Activated naive CD8-positive, alpha-beta T cell (primary cell): Measurements from ENCODE around the gene SIN3A.
"Not testable (repeated sequence)": the region's sequence is repeated elsewhere in the genome, so short reads cannot be mapped to it uniquely, and the experiment has no call there.

ENCODE experiments used
- H3K27ac Mint-ChIP-seq: one replicate; pipeline ENCODE4 v1.8.0; 2021; ENCODE audit warnings: mixed read lengths
- H3K27me3 Mint-ChIP-seq: one replicate; pipeline ENCODE4 v1.8.0; 2021; ENCODE audit warnings: mixed read lengths
- H3K36me3 Mint-ChIP-seq: one replicate; pipeline ENCODE4 v1.8.0; 2021; ENCODE audit warnings: mixed read lengths
- H3K4me1 Mint-ChIP-seq: one replicate; pipeline ENCODE4 v1.8.0; 2021; ENCODE audit warnings: low read depth, mixed read lengths
- H3K4me3 Mint-ChIP-seq: one replicate; pipeline ENCODE4 v1.8.0; 2021; ENCODE audit warnings: mild to moderate bottlenecking, mixed read lengths
- H3K9me3 Mint-ChIP-seq: one replicate; pipeline ENCODE4 v1.8.0; 2021; ENCODE audit warnings: low read depth, mixed read lengths

SIN3A gene

DNA sequence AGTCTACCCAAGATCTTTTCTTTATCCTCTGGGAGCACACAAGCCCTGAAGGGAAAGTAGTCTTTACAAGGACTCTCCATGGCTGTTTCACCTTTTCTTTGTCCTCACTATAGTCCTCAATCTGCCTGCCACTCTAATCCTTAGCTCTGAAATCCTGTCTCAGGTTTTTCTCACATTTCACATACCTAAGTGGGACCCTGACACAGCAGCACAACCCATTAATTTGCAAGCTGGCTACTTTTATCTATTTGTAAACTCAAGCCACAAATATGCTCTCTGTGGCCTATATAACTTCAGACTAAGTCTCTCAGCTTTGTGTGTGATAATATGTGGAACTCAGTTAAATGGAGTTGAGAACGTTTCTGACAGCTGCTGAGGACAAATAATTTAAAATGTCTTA, 19.8 kb downstream of the SIN3A start:
- Mint-ChIP-seq H3K4me1 (peaks cover 40% of the 10 kb centered on the region), H3K27me3 (no peaks in the 10 kb centered on the region), H3K27ac (peak overlapping the region; percentile 50)

DNA sequence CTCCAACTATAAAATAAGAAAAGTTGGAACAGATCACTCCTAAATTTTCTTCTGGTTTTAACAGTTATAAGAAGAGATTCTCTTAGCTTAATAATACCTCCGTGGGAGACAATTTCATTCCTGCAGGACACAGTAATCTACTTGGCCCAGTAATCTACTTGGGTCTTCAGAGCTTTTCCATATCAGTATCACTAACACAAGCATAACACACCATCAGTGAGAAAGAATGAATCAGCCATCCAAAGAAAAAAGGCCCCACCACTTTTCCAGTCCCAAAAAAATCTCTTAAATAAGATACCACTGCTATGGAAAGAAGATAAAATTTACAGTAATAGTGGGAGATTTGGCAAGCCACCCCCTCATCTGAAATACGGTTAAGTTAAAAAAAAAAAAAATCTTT, 20.2 kb downstream of the SIN3A start:
- Mint-ChIP-seq H3K27me3 (no peaks in the 10 kb centered on the region), H3K4me3 (no peak overlapping the region), H3K27ac (peak overlapping the region; percentile 50), H3K36me3 (no peaks in the 10 kb centered on the region), H3K4me1 (peaks cover 42% of the 10 kb centered on the region), H3K9me3 (no peaks in the 10 kb centered on the region)

More for the DNA sequence above, 19.8 kb downstream of the SIN3A start:
- Mint-ChIP-seq H3K9me3 (no peaks in the 10 kb centered on the region), H3K4me3 (no peak overlapping the region), H3K36me3 (no peaks in the 10 kb centered on the region)

DNA sequence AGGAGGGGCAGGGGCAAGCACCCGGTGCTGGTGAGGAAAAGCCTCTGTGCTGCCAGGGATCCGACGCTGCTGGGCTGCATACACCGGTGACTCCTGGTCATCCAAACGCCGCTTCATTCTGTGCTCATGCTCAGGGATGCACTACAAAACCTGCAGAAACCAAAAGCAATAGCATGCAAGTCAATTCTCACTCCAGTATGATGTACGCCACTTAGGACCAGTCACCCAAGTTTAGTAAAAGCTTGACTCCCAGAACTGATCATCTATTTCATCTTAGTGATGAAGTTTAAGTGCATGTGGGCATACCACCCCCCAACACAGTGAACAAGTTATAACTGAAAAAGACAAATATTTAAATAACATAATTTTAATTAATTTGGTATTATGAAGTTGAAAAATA, 21.2 kb downstream of the SIN3A start:
- Mint-ChIP-seq H3K27ac (no peak overlapping the region), H3K4me1 (peaks cover 40% of the 10 kb centered on the region), H3K4me3 (no peak overlapping the region), H3K27me3 (no peaks in the 10 kb centered on the region), H3K36me3 (no peaks in the 10 kb centered on the region), H3K9me3 (no peaks in the 10 kb centered on the region)

DNA sequence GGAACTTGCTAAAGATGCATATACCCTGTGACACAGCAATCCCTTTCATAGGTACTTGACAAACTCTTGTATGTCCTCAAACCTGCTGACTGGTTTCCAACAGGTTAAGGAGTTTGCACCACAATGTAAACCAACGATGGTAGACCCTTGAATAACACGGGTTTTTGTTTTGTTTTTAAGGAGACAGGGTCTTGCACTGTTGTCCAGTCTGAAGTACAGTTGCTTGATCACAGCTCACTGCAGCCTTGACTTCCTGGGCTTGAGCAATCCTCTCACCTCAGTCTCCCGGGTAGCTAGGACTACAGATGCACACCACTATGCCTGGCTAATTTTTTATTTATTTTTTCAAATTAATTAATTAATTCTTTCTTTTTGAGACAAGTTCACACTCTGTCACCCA, 23.3 kb downstream of the SIN3A start:
- Mint-ChIP-seq H3K4me1 (peaks cover 28% of the 10 kb centered on the region), H3K36me3 (no peaks in the 10 kb centered on the region), H3K27ac (no peak overlapping the region), H3K4me3 (no peak overlapping the region), H3K9me3 (no peaks in the 10 kb centered on the region), H3K27me3 (no peaks in the 10 kb centered on the region)

DNA sequence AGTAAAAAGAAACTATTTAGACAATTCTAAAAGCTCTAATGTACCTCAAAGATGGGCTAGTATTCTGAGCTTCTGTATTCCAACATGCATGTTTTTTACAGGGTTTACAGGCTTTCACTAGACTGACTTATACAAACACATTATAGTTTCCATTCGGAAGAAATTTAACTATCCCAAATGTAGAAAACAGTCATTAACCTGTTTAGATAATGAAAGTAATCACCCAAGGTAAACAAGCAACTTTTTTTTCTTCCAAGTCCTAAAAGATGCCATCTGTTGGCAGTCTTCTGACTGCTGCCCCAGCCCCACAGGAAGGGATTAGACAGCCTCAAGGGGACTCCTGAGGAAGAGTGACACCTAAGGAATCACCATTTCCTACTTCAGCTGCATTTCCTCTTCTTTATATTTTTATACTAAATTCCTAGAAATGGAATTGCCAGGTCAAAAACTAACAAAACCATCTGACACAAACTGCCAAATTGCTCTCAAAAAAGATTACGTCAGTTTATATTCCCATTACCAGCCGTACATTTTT, 25.5 kb downstream of the SIN3A start:
- no peaks in the 10 kb centered on the region for H3K9me3 Mint-ChIP-seq
- H3K4me1 Mint-ChIP-seq: peaks cover 11% of the 10 kb centered on the region
- H3K27ac Mint-ChIP-seq: peak overlapping the region; percentile 46
- no peak overlapping the region for H3K4me3 Mint-ChIP-seq
- H3K27me3 Mint-ChIP-seq: no peaks in the 10 kb centered on the region
- H3K36me3 Mint-ChIP-seq: no peaks in the 10 kb centered on the region

DNA sequence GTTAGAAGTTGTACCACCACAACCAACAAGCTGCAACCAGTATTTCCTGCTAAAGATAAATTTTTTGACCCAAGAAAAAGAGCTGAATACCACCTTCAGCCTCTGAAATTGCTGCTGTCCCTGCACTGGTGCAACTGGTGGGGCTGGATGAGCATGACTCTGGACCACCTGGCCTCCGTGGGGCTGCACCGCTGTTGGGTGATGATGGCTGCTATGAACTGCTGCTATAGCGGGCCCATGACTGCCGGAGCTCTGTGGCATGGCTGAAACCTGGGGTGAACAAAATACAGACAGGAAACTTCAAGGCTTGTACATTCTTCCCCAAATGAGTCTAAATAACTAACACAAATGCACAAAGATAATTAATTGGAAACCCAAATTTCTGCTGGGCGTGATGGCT, 28.9 kb downstream of the SIN3A start:
- Mint-ChIP-seq H3K36me3 (peaks cover 3% of the 10 kb centered on the region), H3K27ac (peak overlapping the region; percentile 22), H3K4me1 (peaks cover 10% of the 10 kb centered on the region), H3K9me3 (no peaks in the 10 kb centered on the region), H3K27me3 (no peaks in the 10 kb centered on the region), H3K4me3 (no peak overlapping the region)

DNA sequence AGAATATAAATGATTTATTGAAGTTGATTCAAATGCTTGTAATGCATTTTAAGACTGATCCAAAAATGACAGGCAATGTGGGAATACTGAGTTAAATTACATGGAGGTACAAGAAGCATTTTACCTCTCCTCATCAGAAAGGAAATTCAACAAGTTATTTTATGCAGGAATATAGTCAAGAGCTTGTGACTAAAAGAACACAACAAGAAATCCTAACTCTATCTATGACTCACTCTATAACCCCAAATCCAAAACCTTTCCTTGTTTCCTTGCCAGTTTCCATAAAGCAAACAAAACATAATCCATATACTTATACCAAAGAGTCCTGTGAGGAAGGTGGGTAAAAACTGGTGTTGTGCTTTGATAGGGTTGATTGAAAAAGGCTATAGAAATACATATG, 30.8 kb downstream of the SIN3A start:
- H3K36me3 Mint-ChIP-seq: peaks cover 3% of the 10 kb centered on the region
- no peak overlapping the region for H3K4me3 Mint-ChIP-seq
- H3K27ac Mint-ChIP-seq: no peak overlapping the region

DNA sequence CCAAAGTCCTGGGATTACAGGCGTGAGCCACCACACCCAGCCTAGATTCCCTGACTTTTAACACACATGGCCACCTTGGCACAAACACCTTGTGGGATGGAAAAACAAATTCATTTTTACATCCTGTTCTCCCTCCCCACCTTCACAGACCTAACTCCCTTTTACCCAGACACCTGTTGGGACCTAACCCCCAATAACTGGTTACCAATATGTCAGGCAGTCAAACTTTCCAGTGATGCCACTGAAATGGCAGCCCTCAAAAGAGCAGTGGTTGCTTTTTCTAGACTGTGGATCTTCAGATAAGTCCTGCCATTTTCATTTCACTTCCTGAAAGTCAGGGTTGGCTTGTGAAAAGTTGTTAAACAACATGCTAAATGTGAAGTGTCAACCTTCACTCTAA, 34.9 kb downstream of the SIN3A start:
- peak overlapping the region; percentile 46 for H3K27ac Mint-ChIP-seq
- no peak overlapping the region for H3K4me3 Mint-ChIP-seq
- H3K36me3 Mint-ChIP-seq: peaks cover 3% of the 10 kb centered on the region
- H3K27me3 Mint-ChIP-seq: no peaks in the 10 kb centered on the region
- H3K9me3 Mint-ChIP-seq: no peaks in the 10 kb centered on the region
- peaks cover 18% of the 10 kb centered on the region for H3K4me1 Mint-ChIP-seq

More for the DNA sequence above, 30.8 kb downstream of the SIN3A start:
- Mint-ChIP-seq H3K9me3 (no peaks in the 10 kb centered on the region), H3K4me1 (peaks cover 10% of the 10 kb centered on the region), H3K27me3 (no peaks in the 10 kb centered on the region)

DNA sequence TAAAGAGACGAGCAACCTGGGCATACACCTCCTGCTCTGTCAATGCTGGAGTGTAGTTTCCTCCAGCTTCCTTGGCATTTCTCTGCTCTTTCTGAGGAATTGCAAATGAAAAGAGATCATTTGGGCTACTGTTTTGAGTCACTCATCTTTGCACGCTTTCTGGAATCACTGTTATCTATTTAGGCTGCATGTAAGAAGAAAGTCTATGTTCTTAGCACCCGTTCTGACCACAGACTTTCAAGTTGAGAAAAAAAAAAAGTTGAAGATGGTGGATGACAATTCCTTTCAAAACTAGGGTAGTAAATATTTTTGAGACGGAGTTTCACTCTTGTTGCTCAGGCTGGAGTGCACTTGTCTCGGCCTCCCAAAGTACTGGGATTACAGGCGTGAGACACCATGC, 41.3 kb downstream of the SIN3A start:
- Mint-ChIP-seq H3K4me3 (no peak overlapping the region), H3K27ac (no peak overlapping the region), H3K27me3 (no peaks in the 10 kb centered on the region), H3K9me3 (no peaks in the 10 kb centered on the region), H3K4me1 (peaks cover 25% of the 10 kb centered on the region), H3K36me3 (peaks cover 16% of the 10 kb centered on the region)

DNA sequence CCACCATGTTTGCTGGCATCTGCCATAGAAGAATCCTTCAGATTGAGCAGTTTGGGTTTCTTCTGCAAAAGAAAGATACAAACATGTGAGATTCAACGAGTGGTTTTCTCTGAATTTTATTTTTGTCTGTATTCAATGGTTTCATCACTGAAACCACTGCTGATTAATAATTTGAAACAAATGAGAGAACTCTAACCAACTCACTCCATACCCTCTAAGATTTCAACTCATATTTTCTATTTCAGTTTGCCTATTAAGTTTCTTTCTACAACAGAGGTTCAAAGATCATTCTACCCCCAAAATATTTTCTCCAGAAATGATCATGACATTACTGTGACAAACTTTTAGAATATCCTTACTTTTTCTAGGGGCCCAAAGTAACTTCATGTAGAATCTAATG, 44.4 kb downstream of the SIN3A start:
- Mint-ChIP-seq H3K27me3 (no peaks in the 10 kb centered on the region), H3K9me3 (no peaks in the 10 kb centered on the region), H3K27ac (peak overlapping the region; percentile 78), H3K4me3 (peak overlapping the region; percentile 43), H3K4me1 (peaks cover 22% of the 10 kb centered on the region), H3K36me3 (peaks cover 20% of the 10 kb centered on the region)

DNA sequence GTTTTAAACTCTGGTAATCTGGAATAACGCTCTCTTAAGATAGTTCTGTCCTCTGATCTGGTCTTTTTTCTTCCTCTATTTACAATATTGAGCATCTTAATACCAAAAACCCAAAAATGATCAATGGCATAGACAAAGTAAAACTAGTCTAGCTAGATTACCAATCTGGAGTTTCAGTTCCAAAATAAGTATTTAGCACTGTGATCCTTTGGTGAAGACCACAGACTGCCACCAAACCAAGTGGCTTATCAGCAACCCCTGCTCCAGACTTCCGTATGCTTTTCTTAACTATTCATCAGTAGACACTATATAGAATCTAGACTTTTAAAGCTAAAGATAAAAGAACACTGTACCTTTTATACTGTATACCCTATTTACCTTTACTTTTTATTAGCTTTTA, 47.6 kb downstream of the SIN3A start:
- Mint-ChIP-seq H3K4me1 (peaks cover 17% of the 10 kb centered on the region), H3K27me3 (no peaks in the 10 kb centered on the region), H3K4me3 (no peak overlapping the region), H3K9me3 (no peaks in the 10 kb centered on the region), H3K36me3 (peaks cover 19% of the 10 kb centered on the region), H3K27ac (peak overlapping the region; percentile 41)

DNA sequence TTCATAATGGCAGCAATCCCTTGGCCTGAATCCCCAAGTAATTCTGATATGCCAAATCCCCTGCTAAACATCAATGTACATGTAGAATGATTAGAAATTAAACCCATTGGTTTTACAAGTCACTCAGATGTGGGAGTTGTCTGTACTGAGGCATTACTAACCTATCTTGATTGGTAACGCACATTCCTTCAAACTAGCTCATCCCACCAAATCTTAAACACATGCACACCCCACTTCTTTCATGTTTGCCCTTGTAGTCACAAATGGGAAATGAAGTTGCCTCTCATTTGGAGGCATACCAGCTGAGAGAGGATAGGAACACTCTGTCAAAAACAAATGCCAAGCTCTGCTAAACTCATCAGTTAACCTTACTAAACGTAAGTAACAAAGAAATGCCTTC, 54.0 kb downstream of the SIN3A start:
- no peak overlapping the region for H3K27ac Mint-ChIP-seq
- peaks cover 9% of the 10 kb centered on the region for H3K36me3 Mint-ChIP-seq
- peaks cover 1% of the 10 kb centered on the region for H3K4me1 Mint-ChIP-seq

DNA sequence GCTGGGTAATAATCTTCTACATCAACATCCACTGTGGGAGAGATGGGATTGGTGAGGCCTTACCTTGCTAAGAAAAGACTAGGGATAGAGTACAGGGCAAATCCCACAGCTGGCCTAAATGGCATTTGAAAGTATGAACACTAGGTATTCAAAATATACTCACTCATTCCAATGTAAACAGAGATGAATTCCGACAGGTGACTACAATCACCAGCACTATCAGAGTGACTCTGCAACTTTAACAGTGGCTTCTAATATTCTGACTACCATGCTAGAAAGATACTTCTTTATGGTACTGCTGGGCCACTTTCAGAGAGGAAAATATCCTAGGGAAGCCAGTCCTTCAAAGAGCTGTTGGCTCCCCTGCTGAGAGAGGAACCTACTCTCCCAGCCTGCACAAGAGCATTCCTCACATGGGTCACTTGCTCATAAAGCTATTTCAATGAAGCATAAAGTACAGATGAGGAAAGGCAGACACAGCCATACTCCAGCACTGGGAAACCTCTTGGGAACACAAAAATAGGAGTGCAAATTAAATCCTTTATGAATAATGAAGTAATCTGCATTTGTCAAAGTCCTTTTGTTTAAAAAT, 61.6 kb downstream of the SIN3A start:
- Mint-ChIP-seq H3K4me3 (no peak overlapping the region), H3K27ac (peak overlapping the region; percentile 46), H3K4me1 (peaks cover 6% of the 10 kb centered on the region), H3K27me3 (no peaks in the 10 kb centered on the region), H3K9me3 (no peaks in the 10 kb centered on the region), H3K36me3 (peaks cover 8% of the 10 kb centered on the region)

More for the DNA sequence above, 54.0 kb downstream of the SIN3A start:
- Mint-ChIP-seq H3K9me3 (no peaks in the 10 kb centered on the region), H3K4me3 (no peak overlapping the region), H3K27me3 (no peaks in the 10 kb centered on the region)

DNA sequence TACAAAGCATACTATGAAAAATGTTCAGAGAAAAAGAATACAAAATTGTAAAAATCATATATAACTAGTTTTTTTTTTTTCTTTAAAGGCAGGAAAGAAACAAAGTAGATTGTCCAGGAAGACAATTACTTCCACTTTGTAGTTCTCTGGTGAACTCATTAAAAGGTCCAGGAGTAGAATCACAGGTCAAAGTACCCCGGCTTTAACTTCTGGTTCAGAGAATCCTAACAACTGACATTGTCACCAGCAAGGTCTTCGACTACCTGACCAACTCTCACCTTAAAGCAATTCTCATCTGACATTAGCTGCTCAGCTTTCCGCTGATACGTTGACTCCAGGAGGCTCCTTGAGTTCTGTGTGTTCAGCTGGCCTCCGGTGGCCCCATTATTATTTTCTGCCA, 67.5 kb downstream of the SIN3A start:
- H3K36me3 Mint-ChIP-seq, H3K27me3 Mint-ChIP-seq: not testable (repeated sequence)

DNA sequence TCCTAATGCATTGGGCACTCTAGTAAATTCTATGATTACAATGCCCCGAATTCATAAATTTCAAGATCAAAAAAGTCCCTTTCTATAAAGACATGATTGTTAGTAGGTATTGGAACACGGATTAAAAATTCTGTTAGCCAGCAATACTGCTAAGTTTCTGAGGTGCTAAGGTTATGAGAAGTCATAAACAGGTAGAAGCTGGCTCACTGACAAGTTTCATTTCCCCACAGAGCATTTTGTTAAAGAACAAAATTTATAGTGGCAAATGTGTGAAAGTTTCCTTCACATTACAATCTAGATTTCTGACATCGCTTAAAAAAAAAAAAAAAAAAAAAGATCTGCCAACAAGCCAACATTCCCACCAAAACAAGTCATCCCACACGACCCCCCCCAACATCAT, 70.7 kb downstream of the SIN3A start:
- H3K27me3 Mint-ChIP-seq: no peaks in the 10 kb centered on the region
- H3K36me3 Mint-ChIP-seq: peaks cover 2% of the 10 kb centered on the region
- H3K4me1 Mint-ChIP-seq: no peaks in the 10 kb centered on the region
- H3K27ac Mint-ChIP-seq: no peak overlapping the region
- no peak overlapping the region for H3K4me3 Mint-ChIP-seq
- no peaks in the 10 kb centered on the region for H3K9me3 Mint-ChIP-seq

More for the DNA sequence above, 67.5 kb downstream of the SIN3A start:
- not testable (repeated sequence) for H3K4me1 Mint-ChIP-seq, H3K4me3 Mint-ChIP-seq, H3K9me3 Mint-ChIP-seq, H3K27ac Mint-ChIP-seq
